H9 (cell line): ENCODE data around the gene IRF2. TPM values are rescaled to one million over a fixed set of nuclear protein-coding genes. Genes with fewer than 3 reads are reported as not detected.

ENCODE experiments used
- DNase-seq: peaks from one replicate; pipeline ENCODE4 v3.0.0-alpha.2; 2017
- H2AFZ ChIP-seq: one replicate; pipeline ENCODE4 v1.6.1; 2013; ENCODE audit warnings: mild to moderate bottlenecking, low read length, control low read depth, moderate library complexity
- H2AK5ac ChIP-seq: 2 replicates; pipeline ENCODE4 v1.6.1; 2013; ENCODE audit warnings: low read length, control low read depth, mixed read lengths; ENCODE audit not compliant: insufficient read length
- H2BK120ac ChIP-seq: one replicate; pipeline ENCODE4 v1.6.1; 2013; ENCODE audit warnings: low read depth, mild to moderate bottlenecking, low read length, control low read depth, inconsistent platforms; ENCODE audit not compliant: poor library complexity, severe bottlenecking
- H2BK12ac ChIP-seq: 2 replicates; pipeline ENCODE4 v1.6.1; 2013; ENCODE audit warnings: low read length, control low read depth, mixed read lengths, low read depth; ENCODE audit not compliant: insufficient read length
- H2BK15ac ChIP-seq: 2 replicates; pipeline ENCODE4 v1.6.1; 2013; ENCODE audit warnings: low read depth, low read length, control low read depth
- H2BK20ac ChIP-seq: one replicate; pipeline ENCODE4 v1.6.1; 2013; ENCODE audit warnings: low read depth, mild to moderate bottlenecking, low read length, control low read depth, inconsistent platforms; ENCODE audit not compliant: poor library complexity, severe bottlenecking
- H2BK5ac ChIP-seq: 2 replicates; pipeline ENCODE4 v1.6.1; 2013; ENCODE audit warnings: low read length, control low read depth, mixed read lengths; ENCODE audit not compliant: insufficient read length
- H3K14ac ChIP-seq: 2 replicates; pipeline ENCODE4 v1.6.1; 2013; ENCODE audit warnings: low read length, control low read depth; ENCODE audit not compliant: insufficient read depth
- H3K18ac ChIP-seq: 2 replicates; pipeline ENCODE4 v1.6.1; 2013; ENCODE audit warnings: low read depth, mild to moderate bottlenecking, mixed read lengths, low read length, control low read depth; ENCODE audit not compliant: insufficient read length
- H3K23ac ChIP-seq: 2 replicates; pipeline ENCODE4 v1.6.1; 2013; ENCODE audit warnings: low read length, control low read depth, mixed read lengths, low read depth; ENCODE audit not compliant: insufficient read length
- H3K23me2 ChIP-seq: 2 replicates; pipeline ENCODE4 v1.6.1; 2013; ENCODE audit warnings: low read depth, mild to moderate bottlenecking, mixed read lengths, low read length, control low read depth; ENCODE audit not compliant: insufficient read length, poor library complexity, severe bottlenecking
- H3K27ac ChIP-seq: 2 replicates; pipeline ENCODE4 v1.5.1; 2013; ENCODE audit warnings: low read length, control low read depth, mixed read lengths, low read depth; ENCODE audit not compliant: insufficient read length
- H3K27me3 ChIP-seq: 2 replicates; pipeline ENCODE4 v1.6.1; 2013; ENCODE audit warnings: low read length, control low read depth, inconsistent platforms; ENCODE audit not compliant: insufficient read depth
- H3K4ac ChIP-seq: 2 replicates; pipeline ENCODE4 v1.6.1; 2013; ENCODE audit warnings: low read depth, mild to moderate bottlenecking, control low read depth, inconsistent platforms, low read length, moderate library complexity
- H3K4me1 ChIP-seq: 2 replicates; pipeline ENCODE4 v1.6.1; 2013; ENCODE audit warnings: low read length, control low read depth, inconsistent platforms; ENCODE audit not compliant: insufficient read depth
- H3K4me2 ChIP-seq: 2 replicates; pipeline ENCODE4 v1.6.1; 2013; ENCODE audit warnings: low read length, control low read depth, mixed read lengths; ENCODE audit not compliant: insufficient read length, insufficient read depth
- H3K56ac ChIP-seq: 2 replicates; pipeline ENCODE4 v1.6.1; 2013; ENCODE audit warnings: low read depth, mild to moderate bottlenecking, mixed read lengths, low read length, control low read depth; ENCODE audit not compliant: insufficient read length
- H3K79me1 ChIP-seq: 2 replicates; pipeline ENCODE4 v1.6.1; 2013; ENCODE audit warnings: low read depth, mild to moderate bottlenecking, moderate library complexity, low read length, control low read depth, inconsistent platforms; ENCODE audit not compliant: insufficient read depth, poor library complexity, severe bottlenecking
- H3K79me2 ChIP-seq: 2 replicates; pipeline ENCODE4 v1.6.1; 2013; ENCODE audit warnings: low read length, control low read depth, inconsistent platforms; ENCODE audit not compliant: insufficient read depth
- H3K9ac ChIP-seq: 2 replicates; pipeline ENCODE4 v1.6.1; 2013; ENCODE audit warnings: low read length, control low read depth, mixed read lengths; ENCODE audit not compliant: insufficient read length; ENCODE audit errors: extremely low read depth
- H3K9me3 ChIP-seq: one replicate; pipeline ENCODE4 v1.6.1; 2013; ENCODE audit warnings: low read depth, low read length, inconsistent platforms; ENCODE audit not compliant: control insufficient read depth
- H3T11ph ChIP-seq: one replicate; pipeline ENCODE4 v1.6.1; 2013; ENCODE audit warnings: mild to moderate bottlenecking, low read length, control low read depth, inconsistent platforms
- H4K20me1 ChIP-seq: one replicate; pipeline ENCODE4 v1.6.1; 2013; ENCODE audit not compliant: control insufficient read depth, insufficient read length, insufficient read depth
- H4K5ac ChIP-seq: 2 replicates; pipeline ENCODE4 v1.6.1; 2013; ENCODE audit warnings: low read depth, mild to moderate bottlenecking, mixed read lengths, low read length, control low read depth; ENCODE audit not compliant: insufficient read length
- H4K8ac ChIP-seq: replicated peaks from 2 replicates; pipeline ENCODE4 v1.6.1; 2013; ENCODE audit warnings: low read length, control low read depth, mixed read lengths, low read depth; ENCODE audit not compliant: insufficient read length
- H4K91ac ChIP-seq: 2 replicates; pipeline ENCODE4 v1.6.1; 2013; ENCODE audit warnings: low read depth, mild to moderate bottlenecking, moderate library complexity, mixed read lengths, low read length, control low read depth; ENCODE audit not compliant: insufficient read length
- H3K27ac Mint-ChIP-seq, 3 experiments: 2 replicates in 2 of 3; 3 replicates in 1 of 3; pipeline ENCODE4 v1.8.0; 2020 to 2021; ENCODE audit warnings: mixed read lengths in 3 of 3, mild to moderate bottlenecking in 1 of 3, moderate library complexity in 1 of 3
- H3K27me3 Mint-ChIP-seq: 2 replicates; pipeline ENCODE4 v1.8.0; 2021; ENCODE audit warnings: low read depth, mild to moderate bottlenecking, moderate library complexity, mixed read lengths
- H3K36me3 Mint-ChIP-seq, 3 experiments: 2 replicates in 2 of 3; 3 replicates in 1 of 3; pipeline ENCODE4 v1.8.0; 2020 to 2021; ENCODE audit warnings: low read depth in 3 of 3, mixed read lengths in 3 of 3; ENCODE audit not compliant: insufficient read depth in 1 of 3
- H3K4me1 Mint-ChIP-seq, 2 experiments: 2 replicates each; pipeline ENCODE4 v1.8.0; 2020; ENCODE audit warnings: mixed read lengths in 2 of 2
- H3K4me3 Mint-ChIP-seq, 2 experiments: 2 replicates in 1 of 2; 3 replicates in 1 of 2; pipeline ENCODE4 v1.8.0; 2020 to 2021; ENCODE audit warnings: mild to moderate bottlenecking in 2 of 2, mixed read lengths in 2 of 2, moderate library complexity in 1 of 2
- H3K9me3 Mint-ChIP-seq, 2 experiments: 2 replicates in 1 of 2; 3 replicates in 1 of 2; pipeline ENCODE4 v1.8.0; 2020; ENCODE audit warnings: mild to moderate bottlenecking in 2 of 2, mixed read lengths in 2 of 2, moderate library complexity in 1 of 2
- CTCF ChIP-seq: fragments of 200-600 bp; sonication (generic); conservative IDR thresholded peaks from 3 replicates; pipeline ENCODE4 v1.8.0; 2021; ENCODE audit warnings: antibody characterized with exemption, mild to moderate bottlenecking
- WGBS: extraction: QIAGEN DNeasy Blood & Tissue Kit; methylation state at CpG from one replicate; pipeline ENCODE4 v1.1.7; 2013; ENCODE audit warnings: missing lambda C conversion rate, low lambda C conversion rate, mixed read lengths; ENCODE audit not compliant: insufficient read length; ENCODE audit errors: extremely low coverage; 5-methylcytosine and 5-hydroxymethylcytosine counted together
- total RNA-seq: library from RNA; stranded (reverse); gene quantifications from 2 replicates; pipeline ENCODE4 v1.2.1, GENCODE V29; 2021

Gene IRF2
- total RNA-seq, 1 experiment from 2014 or later = 13.5 TPM

GRCh38 chr4:184439386-184439785 is 35.0 kb downstream of the IRF2 start:
- no peak for TF ChIP-seq CTCF
- peaks cover 50 to 56% of the 10 kb centered on the region in 2 experiments for H3K4me1 Mint-ChIP-seq

More at GRCh38 chr4:184439386-184439785, 35.0 kb downstream of the IRF2 start:
- Histone ChIP-seq H4K5ac (no peak overlapping the region), H4K20me1 (no peaks in the 10 kb centered on the region), H2BK120ac (no peak overlapping the region), H3K9ac (no peak overlapping the region), H2AFZ (no peak overlapping the region), H2AK5ac (no peak overlapping the region), H4K91ac (no peak overlapping the region), H3K23ac (no peak overlapping the region), H4K8ac (no peak overlapping the region), H3K27me3 (0 out of 2 replicates have a peak, but pooled peaks cover 2% of the 10 kb centered on the region), H3K4me2 (no peak overlapping the region), H3K27ac (no peak overlapping the region), H3K23me2 (no peaks in the 10 kb centered on the region), H2BK15ac (no peak overlapping the region), H3K14ac (no peak overlapping the region), H3K4ac (no peak overlapping the region), H2BK12ac (no peak overlapping the region), H3K79me2 (peaks cover 4% of the 10 kb centered on the region; the same call in 1 of the 2 replicates), H2BK5ac (no peak overlapping the region), H3K79me1 (no peaks in the 10 kb centered on the region), H3T11ph (no peak overlapping the region), H3K18ac (no peak overlapping the region), H3K56ac (no peak overlapping the region), H2BK20ac (no peak overlapping the region), H3K4me1 (peaks cover 16% of the 10 kb centered on the region; the same call in 1 of the 2 replicates), H3K9me3 (no peaks in the 10 kb centered on the region)
- DNase-seq = no peak
- no peak overlapping the region for H3K27ac Mint-ChIP-seq
- H3K9me3 Mint-ChIP-seq = no peaks in the 10 kb centered on the region
- WGBS = no CpG with 5 or more reads among the region's 4 CpGs
- H3K4me3 Mint-ChIP-seq = no peak overlapping the region
- peaks cover 0 to 2% (median 0%) of the 10 kb centered on the region in 3 experiments; a peak in 2 of 7 replicates for H3K36me3 Mint-ChIP-seq
- no peaks in the 10 kb centered on the region for H3K27me3 Mint-ChIP-seq
